Activated B cell treated with CpG ODN at 0.5 μM for 24 hours (primary cell): ENCODE data around the gene ROR1. TPM values are rescaled to one million over a fixed set of nuclear protein-coding genes. Genes with fewer than 3 reads are reported as not detected.

Experiments
- ATAC-seq: fragments of 200-7000 bp; cut with Tn5 transposase; one replicate; pipeline ENCODE4 v1.10.0; 2021; ENCODE audit warnings: low read depth, mild to moderate bottlenecking, moderate library complexity
- CTCF ChIA-PET: fragments of 350-600 bp; sonication (Branson Sonifier 250); formaldehyde crosslinking; loops from one replicate; lab custom pipeline; 2021; ENCODE audit warnings: antibody characterized with exemption; lab: Charles Lee
- POLR2A ChIA-PET: fragments of 350-600 bp; sonication (Branson Sonifier 250); formaldehyde crosslinking; loops from one replicate; lab custom pipeline; 2021; ENCODE audit warnings: antibody characterized with exemption; lab: Charles Lee
- DNase-seq: peaks from one replicate; pipeline ENCODE4 v3.0.0; 2022
- H3K27ac Mint-ChIP-seq: one replicate; pipeline ENCODE4 v1.8.0; 2020; ENCODE audit warnings: mixed read lengths
- H3K27me3 Mint-ChIP-seq: one replicate; pipeline ENCODE4 v1.8.0; 2021; ENCODE audit warnings: mixed read lengths
- H3K36me3 Mint-ChIP-seq: one replicate; pipeline ENCODE4 v1.8.0; 2021; ENCODE audit warnings: low read depth, mixed read lengths
- H3K4me1 Mint-ChIP-seq: one replicate; pipeline ENCODE4 v1.8.0; 2021; ENCODE audit warnings: mixed read lengths
- H3K4me3 Mint-ChIP-seq: one replicate; pipeline ENCODE4 v1.8.0; 2020; ENCODE audit warnings: mild to moderate bottlenecking, mixed read lengths
- H3K9me3 Mint-ChIP-seq: one replicate; pipeline ENCODE4 v1.8.0; 2020; ENCODE audit warnings: mixed read lengths
- CTCF ChIP-seq: fragments of 200-600 bp; IDR thresholded peaks from one replicate; pipeline ENCODE4 v1.8.0; 2022; ENCODE audit warnings: antibody characterized with exemption, mild to moderate bottlenecking
- intact Hi-C: fragments of 100-400 bp; cut with micrococcal nuclease; formaldehyde crosslinking; loops from one replicate; pipeline ENCODE4 v1.15.1; 2024
- total RNA-seq: library from RNA; stranded (reverse); gene quantifications from 2 replicates; pipeline ENCODE4 v1.2.3, GENCODE V29; 2022

The ROR1 gene
- total RNA-seq, 1 donor from 2014 or later: 2.2 TPM

- no peaks in the 10 kb centered on the region for H3K27me3 Mint-ChIP-seq
- ATAC-seq (no peak), DNase-seq (no peak)
- POLR2A ChIA-PET: no interaction called here
- no peak for TF ChIP-seq CTCF
- intact Hi-C loops: no loop called here
- CTCF ChIA-PET: no interaction called here
- H3K4me1 Mint-ChIP-seq: no peaks in the 10 kb centered on the region
- no peak overlapping the region for H3K4me3 Mint-ChIP-seq
- no peak overlapping the region for H3K27ac Mint-ChIP-seq
- no peaks in the 10 kb centered on the region for H3K9me3 Mint-ChIP-seq
- no peaks in the 10 kb centered on the region for H3K36me3 Mint-ChIP-seq
Measured at GRCh38 chr1:64051796-64052195, 278.0 kb downstream of the ROR1 start.

- POLR2A ChIA-PET: no interaction called here
- DNase-seq (no peak), ATAC-seq (no peak)
- Mint-ChIP-seq H3K27me3 (no peaks in the 10 kb centered on the region), H3K4me3 (no peak overlapping the region), H3K9me3 (no peaks in the 10 kb centered on the region), H3K27ac (no peak overlapping the region), H3K36me3 (no peaks in the 10 kb centered on the region), H3K4me1 (no peaks in the 10 kb centered on the region)
- intact Hi-C loops: no loop called here
- CTCF ChIA-PET: no interaction called here
- TF ChIP-seq CTCF: no peak
Measured at GRCh38 chr1:64052777-64053176, 279.0 kb downstream of the ROR1 start.

GRCh38 chr1:64055310-64055709, 281.5 kb downstream of the ROR1 start:
- Mint-ChIP-seq H3K4me3 (no peak overlapping the region), H3K27ac (no peak overlapping the region), H3K27me3 (peaks cover 2% of the 10 kb centered on the region), H3K9me3 (peaks cover 6% of the 10 kb centered on the region), H3K36me3 (no peaks in the 10 kb centered on the region), H3K4me1 (no peaks in the 10 kb centered on the region)
- DNase-seq (no peak), ATAC-seq (no peak)
- POLR2A ChIA-PET: no interaction called here
- CTCF ChIA-PET: no interaction called here
- intact Hi-C loops: no loop called here
- no peak for TF ChIP-seq CTCF

GRCh38 chr1:64059556-64059955, 285.7 kb downstream of the ROR1 start:
- intact Hi-C loops: no loop called here
- ATAC-seq (no peak), DNase-seq (no peak)
- H3K4me3 Mint-ChIP-seq: no peak overlapping the region
- H3K9me3 Mint-ChIP-seq: peaks cover 6% of the 10 kb centered on the region
- peaks cover 7% of the 10 kb centered on the region for H3K27me3 Mint-ChIP-seq
- H3K4me1 Mint-ChIP-seq: no peaks in the 10 kb centered on the region
- ChIA-PET CTCF (no interaction called here), POLR2A (no interaction called here)
- no peak overlapping the region for H3K27ac Mint-ChIP-seq
- H3K36me3 Mint-ChIP-seq: no peaks in the 10 kb centered on the region
- TF ChIP-seq CTCF: no peak

- no peak for TF ChIP-seq CTCF
- intact Hi-C loops: loop anchor here (1.0 kb wide), 1 partner anchor 19 kb away; no protein-coding TSS in a partner anchor
- ATAC-seq: no peak
- Mint-ChIP-seq H3K9me3 (peaks cover 6% of the 10 kb centered on the region), H3K36me3 (no peaks in the 10 kb centered on the region), H3K27ac (no peak overlapping the region), H3K4me1 (no peaks in the 10 kb centered on the region), H3K27me3 (peaks cover 7% of the 10 kb centered on the region), H3K4me3 (no peak overlapping the region)
- no peak for DNase-seq
- ChIA-PET CTCF (no interaction called here), POLR2A (no interaction called here)
Measured at GRCh38 chr1:64060611-64061302, 286.9 kb downstream of the ROR1 start.
